Measurements from ENCODE around the gene SGIP1. TPM values are rescaled to one million over a fixed set of nuclear protein-coding genes. Genes with fewer than 3 reads are reported as not detected.

The SGIP1 gene
- total RNA-seq, 4 donors from 2014 or later = 3.9 to 14.7 (median 6.5) TPM

DNA sequence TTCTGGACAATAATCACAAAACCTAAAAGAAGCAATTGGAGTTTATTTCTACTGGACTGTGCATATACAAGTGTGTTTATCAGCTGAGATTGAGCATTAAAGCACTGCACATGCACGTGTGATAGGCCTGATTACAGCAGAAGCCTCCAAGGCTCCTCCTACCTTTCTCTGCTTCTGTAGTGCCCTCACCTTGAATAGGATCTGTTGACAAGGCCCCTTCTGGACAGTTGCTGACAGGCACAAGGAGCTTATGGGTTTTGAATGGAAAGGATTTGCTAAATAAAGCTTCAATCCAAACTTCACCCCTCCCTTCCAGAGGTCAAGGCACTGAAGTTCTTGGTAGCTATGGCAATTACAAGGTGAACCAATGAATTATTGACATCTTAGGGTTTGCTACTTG lies 7.9 kb upstream of the SGIP1 start:
- no peak for TF ChIP-seq POLR2A (IDR thresholded peaks at IDR 0.05)
- no peak for TF ChIP-seq EP300 (IDR thresholded peaks at IDR 0.05)
- TF ChIP-seq, protein P1, sequence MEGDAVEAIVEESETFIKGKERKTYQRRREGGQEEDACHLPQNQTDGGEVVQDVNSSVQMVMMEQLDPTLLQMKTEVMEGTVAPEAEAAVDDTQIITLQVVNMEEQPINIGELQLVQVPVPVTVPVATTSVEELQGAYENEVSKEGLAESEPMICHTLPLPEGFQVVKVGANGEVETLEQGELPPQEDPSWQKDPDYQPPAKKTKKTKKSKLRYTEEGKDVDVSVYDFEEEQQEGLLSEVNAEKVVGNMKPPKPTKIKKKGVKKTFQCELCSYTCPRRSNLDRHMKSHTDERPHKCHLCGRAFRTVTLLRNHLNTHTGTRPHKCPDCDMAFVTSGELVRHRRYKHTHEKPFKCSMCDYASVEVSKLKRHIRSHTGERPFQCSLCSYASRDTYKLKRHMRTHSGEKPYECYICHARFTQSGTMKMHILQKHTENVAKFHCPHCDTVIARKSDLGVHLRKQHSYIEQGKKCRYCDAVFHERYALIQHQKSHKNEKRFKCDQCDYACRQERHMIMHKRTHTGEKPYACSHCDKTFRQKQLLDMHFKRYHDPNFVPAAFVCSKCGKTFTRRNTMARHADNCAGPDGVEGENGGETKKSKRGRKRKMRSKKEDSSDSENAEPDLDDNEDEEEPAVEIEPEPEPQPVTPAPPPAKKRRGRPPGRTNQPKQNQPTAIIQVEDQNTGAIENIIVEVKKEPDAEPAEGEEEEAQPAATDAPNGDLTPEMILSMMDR (IDR thresholded peaks at IDR 0.05) = no peak
- H3K27me3 ChIP-seq = no peaks in the 10 kb centered on the region
- no peaks in the 10 kb centered on the region for H3K4me1 ChIP-seq
- no peaks in the 10 kb centered on the region for H3K36me3 ChIP-seq
- no peak overlapping the region for H3K4me3 ChIP-seq
- DNase-seq (ENCODE audit: low spot score in 2 of 2) = no peak
- 57 to 86% methylated on average over 1 of the region's 1 CpG for WGBS, 2 donors
- no peaks in the 10 kb centered on the region for H3K9me3 ChIP-seq
- H3K27ac ChIP-seq = no peak overlapping the region

- no peaks in the 10 kb centered on the region for H3K36me3 ChIP-seq
- WGBS, 2 donors = 73 to 77% methylated on average over 2 of the region's 2 CpGs
- H3K4me3 ChIP-seq = no peak overlapping the region
- DNase-seq (ENCODE audit: low spot score in 2 of 2) = no peak
- no peaks in the 10 kb centered on the region for H3K4me1 ChIP-seq
- no peaks in the 10 kb centered on the region for H3K27me3 ChIP-seq
- TF ChIP-seq EP300 (IDR thresholded peaks at IDR 0.05) (no peak), POLR2A (IDR thresholded peaks at IDR 0.05) (no peak)
- TF ChIP-seq, protein P1 (IDR thresholded peaks at IDR 0.05) = no peak
- H3K9me3 ChIP-seq = no peaks in the 10 kb centered on the region
- H3K27ac ChIP-seq = no peak overlapping the region
These were observed 7.0 kb upstream of the SGIP1 start for GRCh38 chr1:66526991-66527390.

DNA sequence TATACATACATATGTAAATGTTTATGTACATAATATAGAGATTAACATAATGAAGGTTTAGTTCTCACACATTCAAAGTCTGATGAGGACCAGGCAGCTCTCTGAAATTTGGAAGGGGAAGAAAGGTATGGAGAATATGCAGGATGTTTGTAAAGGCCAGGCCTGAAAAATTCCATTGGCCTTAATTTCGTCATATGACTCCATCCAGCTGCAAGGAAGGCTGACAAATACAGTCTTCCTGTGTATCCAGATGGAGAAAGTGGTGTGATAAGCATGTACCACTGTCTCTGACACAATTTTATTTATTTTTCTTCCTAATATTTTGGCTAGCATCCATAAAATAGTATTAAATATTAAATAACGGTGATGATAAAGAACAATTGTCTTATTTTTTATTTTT lies 6.3 kb upstream of the SGIP1 start:
- no peak for DNase-seq (ENCODE audit: low spot score in 2 of 2)
- no peak overlapping the region for H3K4me3 ChIP-seq
- peaks cover 0 to 4% (median under 1%) of the 10 kb centered on the region in 4 donors for H3K4me1 ChIP-seq
- 79% methylated on average over 2 of the region's 2 CpGs for WGBS, 2 donors
- H3K27ac ChIP-seq = no peak overlapping the region
- TF ChIP-seq EP300 (IDR thresholded peaks at IDR 0.05) (no peak), POLR2A (IDR thresholded peaks at IDR 0.05) (no peak)
- TF ChIP-seq, protein P1 (IDR thresholded peaks at IDR 0.05) = no peak
- H3K9me3 ChIP-seq = no peaks in the 10 kb centered on the region
- H3K27me3 ChIP-seq = no peaks in the 10 kb centered on the region
- no peaks in the 10 kb centered on the region for H3K36me3 ChIP-seq

- TF ChIP-seq POLR2A (IDR thresholded peaks at IDR 0.05) (no peak), EP300 (IDR thresholded peaks at IDR 0.05) (no peak)
- TF ChIP-seq, protein P1 (IDR thresholded peaks at IDR 0.05) = no peak
- H3K9me3 ChIP-seq = no peaks in the 10 kb centered on the region
- H3K4me3 ChIP-seq = no peak overlapping the region
- no peak overlapping the region for H3K27ac ChIP-seq
- no peaks in the 10 kb centered on the region for H3K27me3 ChIP-seq
- no peak for DNase-seq (ENCODE audit: low spot score in 2 of 2)
- 62 to 90% methylated on average over 1 of the region's 1 CpG for WGBS, 2 donors
- no peaks in the 10 kb centered on the region for H3K36me3 ChIP-seq
- H3K4me1 ChIP-seq = peaks cover 0 to 10% (median 4%) of the 10 kb centered on the region in 4 donors
These were observed 5.4 kb upstream of the SGIP1 start for GRCh38 chr1:66528580-66528979.

DNA sequence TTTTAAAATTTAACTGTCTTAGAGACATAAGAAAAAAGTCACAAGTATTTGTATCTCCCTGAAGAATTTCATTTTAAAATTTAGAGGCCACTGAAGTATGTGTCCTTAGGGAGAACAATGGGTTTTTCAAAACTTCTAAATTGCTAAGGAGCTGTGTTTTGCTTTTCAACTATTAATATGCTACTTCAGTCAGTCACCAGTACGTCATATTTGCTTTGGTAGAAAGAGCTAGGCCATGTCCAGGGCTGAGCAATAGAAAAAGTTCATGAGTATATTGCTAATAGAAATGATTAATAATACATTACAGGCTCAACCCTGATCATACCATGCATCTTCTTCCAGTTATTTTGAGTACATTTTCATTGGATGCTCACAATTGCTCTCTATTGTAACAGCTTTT lies 1.7 kb upstream of the SGIP1 start:
- no peaks in the 10 kb centered on the region for H3K27me3 ChIP-seq
- DNase-seq (ENCODE audit: low spot score in 2 of 2) = no peak
- H3K9me3 ChIP-seq = no peaks in the 10 kb centered on the region
- H3K27ac ChIP-seq = peak overlapping the region in 2 of 4 donors; percentile 71 to 77
- H3K4me1 ChIP-seq = peaks cover 0 to 15% (median 4%) of the 10 kb centered on the region in 4 donors
- WGBS, 2 donors = 55 to 61% methylated on average over 1 of the region's 1 CpG
- no peaks in the 10 kb centered on the region for H3K36me3 ChIP-seq
- TF ChIP-seq, protein P1 (IDR thresholded peaks at IDR 0.05) = no peak
- TF ChIP-seq POLR2A (IDR thresholded peaks at IDR 0.05) = no peak
- no peak for TF ChIP-seq EP300 (IDR thresholded peaks at IDR 0.05)
- no peak overlapping the region for H3K4me3 ChIP-seq
